Erythroblast (primary cell): Measurements from ENCODE around the gene DNPH1.
A peak's percentile ranks its signal among the peaks of the same experiment; 100 is the strongest.

Experiments used
- DNase-seq, 2 experiments: peaks; one replicate each; lab custom pipeline; 2025; lab: John Stamatoyannopoulos, UW
- GATA1 ChIP-seq: IDR thresholded peaks from 2 replicates; pipeline ENCODE4 v1.6.1; 2011; ENCODE audit warnings: low read depth, mild to moderate bottlenecking, control low read depth, low read length, moderate library complexity
- POLR2A ChIP-seq: IDR thresholded peaks from 2 replicates; pipeline ENCODE4 v1.6.1; 2011; ENCODE audit warnings: mild to moderate bottlenecking, low read length

DNPH1 gene

GRCh38 chr6:43271103-43271815 is 42.0 kb upstream of the DNPH1 start:
- TF ChIP-seq GATA1: no peak
- no peak for TF ChIP-seq POLR2A

GRCh38 chr6:43269273-43270007 is 40.2 kb upstream of the DNPH1 start:
- peak; percentile 42 to 46 for DNase-seq
- no peak for TF ChIP-seq POLR2A
- no peak for TF ChIP-seq GATA1

More at GRCh38 chr6:43271103-43271815, 42.0 kb upstream of the DNPH1 start:
- DNase-seq: no peak

GRCh38 chr6:43268782-43269272 is 39.5 kb upstream of the DNPH1 start:
- TF ChIP-seq POLR2A (no peak), GATA1 (no peak)
- no peak for DNase-seq

GRCh38 chr6:43268355-43268700 is 39.0 kb upstream of the DNPH1 start:
- DNase-seq: no peak
- TF ChIP-seq POLR2A (no peak), GATA1 (no peak)

GRCh38 chr6:43267619-43268354 is 38.5 kb upstream of the DNPH1 start:
- TF ChIP-seq POLR2A: no peak
- no peak for TF ChIP-seq GATA1
- DNase-seq: peak in 1 of 2 experiments; percentile 39

- no peak for DNase-seq
- TF ChIP-seq GATA1: no peak
- no peak for TF ChIP-seq POLR2A
These were observed 36.3 kb upstream of the DNPH1 start for GRCh38 chr6:43265564-43265963.

- no peak for DNase-seq
- TF ChIP-seq POLR2A (no peak), GATA1 (no peak)
These were observed 35.4 kb upstream of the DNPH1 start for GRCh38 chr6:43264599-43265145.

- TF ChIP-seq GATA1: no peak
- DNase-seq: peak; percentile 73 to 81
These were observed 34.3 kb upstream of the DNPH1 start for GRCh38 chr6:43263314-43264178.

- no peak for DNase-seq
- no peak for TF ChIP-seq POLR2A
- TF ChIP-seq GATA1: no peak
These were observed 33.6 kb upstream of the DNPH1 start for GRCh38 chr6:43262780-43263313.

- no peak for DNase-seq
- TF ChIP-seq GATA1 (no peak), POLR2A (no peak)
These were observed 32.9 kb upstream of the DNPH1 start for GRCh38 chr6:43262000-43262779.

GRCh38 chr6:43261198-43261597 is 31.9 kb upstream of the DNPH1 start:
- no peak for DNase-seq
- TF ChIP-seq POLR2A (no peak), GATA1 (no peak)

GRCh38 chr6:43260791-43261190 is 31.5 kb upstream of the DNPH1 start:
- TF ChIP-seq GATA1 (no peak), POLR2A (no peak)
- DNase-seq: no peak
